K562 (cell line): ENCODE results near the gene C2CD2L. TPM values are rescaled to one million over a fixed set of nuclear protein-coding genes. Genes with fewer than 3 reads are reported as not detected.

Experiments
- ATAC-seq: fragments of 200-7000 bp; cut with Tn5 transposase; 3 replicates; pipeline ENCODE4 v1.9.1; 2020; ENCODE audit warnings: moderate library complexity
- BruUV-seq: library from RNA; stranded (reverse); fragments of 400-500 nt; replicated peaks from 2 replicates; lab custom pipeline; 2021; lab: Mats Ljungman, UMichigan
- CTCF ChIA-PET: fragments of 300-600 bp; formaldehyde crosslinking; extraction: SDS; loops from one replicate; lab custom pipeline; 2021; ENCODE audit warnings: low intra/inter-chr PET ratio; lab: Yijun Ruan, JAX
- POLR2A ChIA-PET: fragments of 300-600, 350-650 bp; sonication (Branson Sonifier 250); formaldehyde crosslinking; extraction: SDS; loops from one replicate; lab custom pipeline; 2021; ENCODE audit warnings: antibody characterized with exemption, inconsistent platforms; lab: Yijun Ruan, JAX
- DNase-seq, 4 experiments: peaks; one replicate each; pipeline versions ENCODE4 v3.0.0 to v3.0.0-alpha.2; 2011 to 2018; ENCODE audit warnings: low spot score in 3 of 4, mixed read lengths in 3 of 4; ENCODE audit errors: extremely low read depth in 1 of 4
- FAIRE-seq: peaks from 2 replicates; lab custom pipeline; 2011; peaks lifted over from hg19 to GRCh38; lab: Jason Lieb, UNC
- H2AFZ ChIP-seq: 2 replicates; pipeline ENCODE4 v1.6.0; 2011; ENCODE audit warnings: low read depth, low read length, control low read depth, inconsistent platforms
- H3K27ac ChIP-seq: fragments of 200-600 bp; 3 replicates; pipeline ENCODE4 v1.8.0; 2011; ENCODE audit warnings: low read depth, mild to moderate bottlenecking, control low read depth, inconsistent platforms, low read length, moderate library complexity, mixed read lengths; ENCODE audit errors: extremely low read depth
- H3K27me3 ChIP-seq, 2 experiments: fragments of 300-600 bp in 1 of 2; 2 replicates in 1 of 2; 3 replicates in 1 of 2; pipeline versions ENCODE4 v1.6.0 to v1.8.0; 2011; ENCODE audit warnings: inconsistent platforms in 2 of 2, low read length in 2 of 2, mild to moderate bottlenecking in 1 of 2, mixed read lengths in 1 of 2, moderate library complexity in 1 of 2; ENCODE audit not compliant: control insufficient read depth in 2 of 2, insufficient read depth in 2 of 2
- H3K36me3 ChIP-seq: fragments of 300-600 bp; 3 replicates; pipeline ENCODE4 v1.8.0; 2011; ENCODE audit warnings: mild to moderate bottlenecking, low read length, inconsistent platforms; ENCODE audit not compliant: control insufficient read depth, insufficient read depth
- H3K4me1 ChIP-seq, 2 experiments: fragments of 200-600 bp in 1 of 2; replicated peaks in 1 of 2; 2 replicates in 1 of 2; 3 replicates in 1 of 2; pipeline versions ENCODE4 v1.5.1 to v1.8.0; 2011; ENCODE audit warnings: inconsistent platforms in 2 of 2, low read length in 2 of 2, mild to moderate bottlenecking in 1 of 2, mixed read lengths in 1 of 2, moderate library complexity in 1 of 2; ENCODE audit not compliant: control insufficient read depth in 2 of 2, insufficient read depth in 2 of 2
- H3K4me2 ChIP-seq: 2 replicates; pipeline ENCODE4 v1.6.1; 2011; ENCODE audit warnings: low read length, control low read depth, inconsistent platforms, mixed read lengths; ENCODE audit not compliant: insufficient read depth
- H3K4me3 ChIP-seq: fragments of 200-600 bp; sonication (generic), shearing (Covaris generic); 2 replicates; pipeline ENCODE4 v1.5.1; 2016; ENCODE audit warnings: control low read depth, inconsistent platforms
- H3K79me2 ChIP-seq: fragments of 200-600 bp; 3 replicates; pipeline ENCODE4 v1.8.0; 2011; ENCODE audit warnings: low read length, inconsistent platforms; ENCODE audit not compliant: control insufficient read depth, insufficient read depth
- H3K9ac ChIP-seq, 2 experiments: 2 replicates each; pipeline versions ENCODE4 v1.6.0 to v1.6.1; 2011; ENCODE audit warnings: low read depth in 2 of 2, low read length in 2 of 2, control low read depth in 1 of 2, inconsistent platforms in 1 of 2, mild to moderate bottlenecking in 1 of 2, mixed read lengths in 1 of 2; ENCODE audit not compliant: insufficient read depth in 1 of 2
- H3K9me1 ChIP-seq: one replicate; pipeline ENCODE4 v1.6.0; 2011; ENCODE audit warnings: inconsistent platforms, mild to moderate bottlenecking, low read length, moderate library complexity; ENCODE audit not compliant: control insufficient read depth, insufficient read depth
- H3K9me3 ChIP-seq: replicated peaks from 2 replicates; pipeline ENCODE4 v1.5.1; 2011; ENCODE audit warnings: low read depth, low read length, inconsistent platforms; ENCODE audit not compliant: control insufficient read depth, insufficient read depth
- H4K20me1 ChIP-seq: replicated peaks from 2 replicates; pipeline ENCODE4 v1.6.1; 2011; ENCODE audit warnings: low read length, inconsistent platforms, mixed read lengths; ENCODE audit not compliant: control insufficient read depth, insufficient read depth
- HDAC2 ChIP-seq: fragments of 450-650 bp; IDR thresholded peaks from 2 replicates; pipeline ENCODE4 v1.6.1; 2016; ENCODE audit warnings: mild to moderate bottlenecking
- HMGN3 ChIP-seq: IDR thresholded peaks from 2 replicates; pipeline ENCODE4 v1.6.1; 2011; ENCODE audit warnings: borderline replicate concordance, low read depth, mild to moderate bottlenecking, mixed read lengths, low read length; ENCODE audit not compliant: insufficient read length; ENCODE audit errors: extremely low read depth
- HNRNPH1 ChIP-seq: fragments of 200-400 bp; formaldehyde crosslinking; optimal IDR thresholded peaks from 2 replicates; pipeline ENCODE3; 2017; ENCODE audit warnings: low read depth, mild to moderate bottlenecking, low read length, moderate library complexity
- HNRNPK ChIP-seq: fragments of 200-400 bp; formaldehyde crosslinking; IDR thresholded peaks from one replicate; pipeline ENCODE4 v1.6.1; 2018; ENCODE audit warnings: mild to moderate bottlenecking, low read depth, low read length; ENCODE audit not compliant: poor library complexity, severe bottlenecking
- MYNN ChIP-seq, 2 experiments: sonication (generic); formaldehyde crosslinking in 1 of 2; IDR thresholded peaks; 2 replicates each; pipeline versions ENCODE4 v1.5.0 to v1.6.1; 2016 to 2020; ENCODE audit warnings: antibody characterized with exemption in 1 of 2, missing genetic modification reagents in 1 of 2
- RAD21 ChIP-seq, 2 experiments: fragments of 250-450 bp in 1 of 2; fragments of 450-650 bp in 1 of 2; sonication (Bioruptor Pico) in 1 of 2; formaldehyde crosslinking in 1 of 2; IDR thresholded peaks in 1 of 2; conservative IDR thresholded peaks in 1 of 2; 2 replicates each; pipeline versions ENCODE4 v1.4.0 to v1.8.0; 2020 to 2022; ENCODE audit warnings: mild to moderate bottlenecking in 2 of 2, moderate library complexity in 1 of 2
- RNF2 ChIP-seq: sonication (generic); IDR thresholded peaks from 2 replicates; pipeline ENCODE4 v1.6.1; 2016
- SAFB2 ChIP-seq: fragments of 200-400 bp; formaldehyde crosslinking; IDR thresholded peaks from 2 replicates; pipeline ENCODE4 v1.6.1; 2018; ENCODE audit warnings: borderline replicate concordance, low read length, low read depth, moderate library complexity; ENCODE audit not compliant: severe bottlenecking
- SIN3A ChIP-seq, 2 experiments: fragments of 150-350 bp in 1 of 2; IDR thresholded peaks; 2 replicates each; pipeline ENCODE4 v1.6.1; 2011 to 2016; ENCODE audit warnings: borderline replicate concordance in 2 of 2, low read depth in 2 of 2, low read length in 2 of 2, mild to moderate bottlenecking in 2 of 2, moderate library complexity in 2 of 2; ENCODE audit not compliant: control insufficient read depth in 1 of 2
- TRIM24 ChIP-seq, 2 experiments: fragments of 450-650 bp; IDR thresholded peaks; 2 replicates each; pipeline ENCODE4 v1.6.1; 2016
- ZC3H4 ChIP-seq: sonication (generic); formaldehyde crosslinking; IDR thresholded peaks from 2 replicates; pipeline ENCODE4 v1.9.0; 2021; ENCODE audit warnings: missing genetic modification reagents, borderline replicate concordance
- ZNF778 ChIP-seq: fragments of 450-650 bp; formaldehyde crosslinking; IDR thresholded peaks from 2 replicates; pipeline ENCODE4 v1.4.0; 2020; ENCODE audit warnings: mild to moderate bottlenecking, moderate library complexity
- WGBS: fragments of 100-300 bp; shearing (Covaris generic); methylation state at CpG from one replicate; pipeline ENCODE4 v1.1.6; 2016; ENCODE audit warnings: low coverage, mixed read lengths; ENCODE audit not compliant: insufficient coverage; ENCODE audit errors: missing lambda C conversion rate; 5-methylcytosine and 5-hydroxymethylcytosine counted together
- in situ Hi-C: fragments of 300-500 bp; cut with MboI; formaldehyde crosslinking; loops from 4 replicates; pipeline ENCODE4 v1.15.0; 2018; ENCODE audit warnings: inconsistent platforms, mixed read lengths
- intact Hi-C: fragments of 100-400 bp; cut with micrococcal nuclease; formaldehyde crosslinking; loops from 2 replicates; pipeline ENCODE4 v1.14.2; 2022
- polyA plus RNA-seq, 8 experiments: library from polyadenylated mRNA; depleted of rRNA in 4 of 8; stranded (reverse) in 5 of 8; unstranded in 3 of 8; fragments of >200 nt; fragmentation: Nextera tagmentation in 2 of 8; fragmentation: Illumina TruSeq in 1 of 8; extraction: Ambion mirVana in 2 of 8; extraction: Trizol in 1 of 8; gene quantifications; 2 replicates each; pipeline versions ENCODE4 v1.2.1 to v1.2.3, GENCODE V29; 2011 to 2014; ENCODE audit warnings: inconsistent platforms in 1 of 8, missing spikeins in 1 of 8
- total RNA-seq, 7 experiments: library from RNA; depleted of rRNA in 6 of 7; stranded (reverse); fragments of >200 nt in 6 of 7; fragmentation: Illumina TruSeq in 2 of 7; extraction: Trizol in 2 of 7; gene quantifications; 2 replicates each; pipeline versions ENCODE4 v1.2.1 to v1.2.3, GENCODE V29; 2011 to 2021; ENCODE audit warnings: low replicate concordance in 1 of 7
- TF ChIP-seq, protein P1 (sequence below): fragments of 200-400 bp; formaldehyde crosslinking; IDR thresholded peaks from 2 replicates; pipeline ENCODE4 v1.6.1; 2017; ENCODE audit warnings: mild to moderate bottlenecking, low read depth, low read length, moderate library complexity
- TF ChIP-seq, protein P2 (sequence below): fragments of 250-450 bp; sonication (Bioruptor Pico); IDR thresholded peaks from 2 replicates; pipeline ENCODE4 v1.5.0; 2020; ENCODE audit warnings: mild to moderate bottlenecking

The C2CD2L gene
- total and polyA plus RNA-seq, 9 of the 15 experiments (the other 6 are each of a cell fraction or from before 2014, with no cell fraction given), result 0.66 to 41.2 (median 14.8) TPM

DNA sequence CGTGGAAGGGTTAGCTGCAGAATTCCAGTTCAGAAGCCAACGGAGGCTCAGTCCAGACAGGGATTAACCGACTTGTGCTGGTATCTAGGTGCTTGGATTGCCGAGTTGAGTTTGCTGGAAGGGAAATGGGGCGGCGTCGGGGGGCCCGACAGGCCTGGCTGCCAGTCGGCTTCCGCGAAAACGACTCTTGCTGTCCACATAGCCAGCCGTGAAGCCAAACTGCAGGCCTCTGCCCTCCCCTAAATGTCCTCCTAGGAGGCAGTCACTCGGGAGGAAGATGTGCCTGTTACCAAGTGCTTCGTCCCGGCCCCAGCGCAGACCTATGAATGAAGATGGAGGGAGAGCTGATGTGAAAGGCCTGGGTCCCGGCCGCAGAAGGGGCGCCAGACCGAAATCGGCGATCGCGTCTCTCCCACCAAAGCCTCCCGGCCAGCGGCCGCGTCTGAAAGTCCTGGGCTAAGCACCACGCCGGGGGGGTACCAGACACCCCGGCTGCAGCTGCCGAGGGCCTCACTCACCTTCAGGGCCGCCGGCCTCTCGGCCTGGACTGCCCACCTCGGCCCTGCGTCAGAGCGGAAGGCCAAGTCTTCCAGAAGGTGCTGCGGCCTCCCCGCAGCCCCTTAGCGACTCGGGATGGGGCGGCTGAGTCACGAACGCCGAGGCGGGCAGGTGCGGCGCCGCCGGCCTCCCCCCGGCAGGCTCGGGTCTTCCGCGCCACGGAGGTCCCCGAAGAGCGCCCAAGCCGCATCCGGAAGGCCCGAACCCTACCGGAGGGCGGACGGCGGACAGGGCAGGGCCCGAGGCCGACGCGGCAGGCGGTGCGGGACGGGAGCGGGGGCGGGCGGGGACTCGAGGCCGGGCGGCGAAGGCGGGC is 13.0 kb upstream of the C2CD2L start (continued):
- TF ChIP-seq, protein P1, sequence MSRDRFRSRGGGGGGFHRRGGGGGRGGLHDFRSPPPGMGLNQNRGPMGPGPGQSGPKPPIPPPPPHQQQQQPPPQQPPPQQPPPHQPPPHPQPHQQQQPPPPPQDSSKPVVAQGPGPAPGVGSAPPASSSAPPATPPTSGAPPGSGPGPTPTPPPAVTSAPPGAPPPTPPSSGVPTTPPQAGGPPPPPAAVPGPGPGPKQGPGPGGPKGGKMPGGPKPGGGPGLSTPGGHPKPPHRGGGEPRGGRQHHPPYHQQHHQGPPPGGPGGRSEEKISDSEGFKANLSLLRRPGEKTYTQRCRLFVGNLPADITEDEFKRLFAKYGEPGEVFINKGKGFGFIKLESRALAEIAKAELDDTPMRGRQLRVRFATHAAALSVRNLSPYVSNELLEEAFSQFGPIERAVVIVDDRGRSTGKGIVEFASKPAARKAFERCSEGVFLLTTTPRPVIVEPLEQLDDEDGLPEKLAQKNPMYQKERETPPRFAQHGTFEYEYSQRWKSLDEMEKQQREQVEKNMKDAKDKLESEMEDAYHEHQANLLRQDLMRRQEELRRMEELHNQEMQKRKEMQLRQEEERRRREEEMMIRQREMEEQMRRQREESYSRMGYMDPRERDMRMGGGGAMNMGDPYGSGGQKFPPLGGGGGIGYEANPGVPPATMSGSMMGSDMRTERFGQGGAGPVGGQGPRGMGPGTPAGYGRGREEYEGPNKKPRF, result no peak
- TF ChIP-seq SAFB2, result no peak
- no peak; the same call in 1 of the 2 replicates for TF ChIP-seq ZC3H4 (CRISPR knock-in tag)
- TF ChIP-seq TRIM24 (IDR thresholded peaks at IDR 0.05), result no peak
- TF ChIP-seq ZNF778 (CRISPR knock-in tag), result no peak
- TF ChIP-seq, all 486 proteins: peak for 78

DNA sequence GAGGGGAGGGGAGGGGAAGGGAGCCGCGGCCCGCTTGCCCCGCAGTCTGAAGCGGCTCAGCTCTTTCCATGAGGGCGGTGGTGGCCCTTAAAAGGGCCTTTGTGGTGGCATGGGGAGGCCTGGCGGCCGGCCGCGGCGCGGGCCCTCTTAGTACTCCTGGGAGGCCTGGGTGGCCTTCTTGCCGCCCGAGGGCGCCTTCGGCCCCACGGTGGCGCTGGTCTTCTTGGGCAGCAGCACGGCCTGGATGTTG is 12.4 kb upstream of the C2CD2L start:
- peaks cover 59% of the 10 kb centered on the region for H3K79me2 ChIP-seq
- no peak for FAIRE-seq
- peak in 2 of 4 experiments; percentile 52 to 60 for DNase-seq
- peaks cover 23 to 28% of the 10 kb centered on the region in 2 experiments; a peak in 4 of 5 replicates for H3K4me1 ChIP-seq
- H3K9ac ChIP-seq, result peak overlapping the region; percentile 94 to 99
- BruUV-seq, result no TSS peak
- peaks cover 78% of the 10 kb centered on the region for H3K36me3 ChIP-seq
- CTCF ChIA-PET, result interaction anchor here (0.6 to 1.3 kb wide), 2 partner anchors 102 to 184 kb away, joined by 3 to 6 read pairs; no protein-coding TSS in a partner anchor
- WGBS, result 0% methylated on average over 7 of the region's 19 CpGs
- peak overlapping the region; percentile 14; the same call in 1 of the 2 replicates for H2AFZ ChIP-seq
- H4K20me1 ChIP-seq, result peaks cover 25% of the 10 kb centered on the region
- H3K4me3 ChIP-seq, result peak overlapping the region; percentile 94
- intact Hi-C loops (loop anchor here (1.0 to 2.0 kb wide), 3 partner anchors 27 to 166 kb away; partner anchors contain the start of genes HYOU1 and VPS11), in situ Hi-C loops (no loop called here)
- no peaks in the 10 kb centered on the region for H3K9me1 ChIP-seq
- H3K9me3 ChIP-seq, result no peaks in the 10 kb centered on the region
- POLR2A ChIA-PET, result interaction anchor here (0.5 to 5.5 kb wide), 57 partner anchors 8 to 705 kb away, joined by 3 to 75 read pairs (median 4); partner anchors contain the start of genes ABCG4, C2CD2L, CBL and DPAGT1
- no peaks in the 10 kb centered on the region; a peak in 1 of 5 replicates for H3K27me3 ChIP-seq
- peak; percentile 76 for ATAC-seq
- H3K27ac ChIP-seq, result peak overlapping the region; percentile 95
- peak overlapping the region; percentile 98 for H3K4me2 ChIP-seq
- TF ChIP-seq RAD21 (CRISPR knock-in tag; conservative IDR thresholded peaks at IDR 0.05 in 1 of 2, IDR thresholded peaks at IDR 0.05 in 1 of 2) (peak; percentile 44 to 58; a peak in 1 of 4 replicates), HDAC2 (no peak), MYNN (IDR thresholded peaks at IDR 0.05) (peak; percentile 83), MYNN (CRISPR knock-in tag; IDR thresholded peaks at IDR 0.05) (no peak), HMGN3 (no peak), HNRNPH1 (peak; percentile 32), RNF2 (no peak), HNRNPK (peak; percentile 43), SIN3A (IDR thresholded peaks at IDR 0.05; ENCODE audit: borderline replicate concordance in 2 of 2, control insufficient read depth in 1 of 2, low read depth in 2 of 2, low read length in 2 of 2) (peak in 1 of 2 experiments; percentile 85; a peak in 1 of 4 replicates)
- TF ChIP-seq, protein P2, sequence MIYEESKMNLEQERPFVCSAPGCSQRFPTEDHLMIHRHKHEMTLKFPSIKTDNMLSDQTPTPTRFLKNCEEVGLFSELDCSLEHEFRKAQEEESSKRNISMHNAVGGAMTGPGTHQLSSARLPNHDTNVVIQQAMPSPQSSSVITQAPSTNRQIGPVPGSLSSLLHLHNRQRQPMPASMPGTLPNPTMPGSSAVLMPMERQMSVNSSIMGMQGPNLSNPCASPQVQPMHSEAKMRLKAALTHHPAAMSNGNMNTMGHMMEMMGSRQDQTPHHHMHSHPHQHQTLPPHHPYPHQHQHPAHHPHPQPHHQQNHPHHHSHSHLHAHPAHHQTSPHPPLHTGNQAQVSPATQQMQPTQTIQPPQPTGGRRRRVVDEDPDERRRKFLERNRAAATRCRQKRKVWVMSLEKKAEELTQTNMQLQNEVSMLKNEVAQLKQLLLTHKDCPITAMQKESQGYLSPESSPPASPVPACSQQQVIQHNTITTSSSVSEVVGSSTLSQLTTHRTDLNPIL (CRISPR knock-in tag), result no peak
